Smooth muscle cell (in vitro differentiated cells): ENCODE results near the gene KCNJ10. TPM values are rescaled to one million over a fixed set of nuclear protein-coding genes. Genes with fewer than 3 reads are reported as not detected.

ENCODE experiments used
- DNase-seq: peaks from one replicate; lab custom pipeline; 2025; ENCODE audit not compliant: unreplicated experiment; lab: John Stamatoyannopoulos, UW
- H2AFZ ChIP-seq: fragments of 200-600 bp; sonication (generic); 2 replicates; pipeline ENCODE4 v1.6.0; 2016; ENCODE audit warnings: antibody characterized with exemption, low read depth, mild to moderate bottlenecking
- H3F3A ChIP-seq: fragments of 200-600 bp; sonication (generic); 2 replicates; pipeline ENCODE4 v1.6.0; 2017; ENCODE audit warnings: antibody characterized with exemption, low read depth
- H3K27ac ChIP-seq: fragments of 200-600 bp; sonication (generic); 2 replicates; pipeline ENCODE4 v1.5.1; 2016; ENCODE audit warnings: low read depth, mild to moderate bottlenecking
- H3K27me3 ChIP-seq: fragments of 200-600 bp; sonication (generic); 2 replicates; pipeline ENCODE4 v1.6.1; 2016; ENCODE audit warnings: low read depth, mild to moderate bottlenecking
- H3K36me3 ChIP-seq: fragments of 200-600 bp; sonication (generic); 2 replicates; pipeline ENCODE4 v1.5.1; 2016; ENCODE audit warnings: low read depth
- H3K4me1 ChIP-seq: fragments of 200-600 bp; sonication (generic); 2 replicates; pipeline ENCODE4 v1.5.1; 2016; ENCODE audit warnings: low read depth
- H3K4me2 ChIP-seq: fragments of 200-600 bp; sonication (generic); 2 replicates; pipeline ENCODE4 v1.6.0; 2016; ENCODE audit warnings: mild to moderate bottlenecking
- H3K4me3 ChIP-seq: fragments of 200-600 bp; sonication (generic); 2 replicates; pipeline ENCODE4 v1.5.1; 2016; ENCODE audit warnings: mild to moderate bottlenecking
- H3K79me2 ChIP-seq: fragments of 200-600 bp; sonication (generic); 2 replicates; pipeline ENCODE4 v1.6.0; 2016; ENCODE audit warnings: low read depth, mild to moderate bottlenecking
- H3K9ac ChIP-seq: fragments of 200-600 bp; sonication (generic); 2 replicates; pipeline ENCODE4 v1.6.0; 2016; ENCODE audit warnings: low read depth
- H3K9me3 ChIP-seq: fragments of 200-600 bp; sonication (generic); replicated peaks from 2 replicates; pipeline ENCODE4 v1.5.1; 2016; ENCODE audit warnings: low read depth
- H4K20me1 ChIP-seq: fragments of 200-600 bp; sonication (generic); 2 replicates; pipeline ENCODE4 v1.6.0; 2016; ENCODE audit warnings: low read depth
- WGBS: methylation state at CpG from one replicate; pipeline ENCODE4 v1.1.7; 2016; ENCODE audit warnings: low lambda C conversion rate; 5-methylcytosine and 5-hydroxymethylcytosine counted together
- polyA plus RNA-seq: library from polyadenylated mRNA; unstranded; fragments of >200 nt; fragmentation: Nextera tagmentation; extraction: Ambion mirVana; gene quantifications from 2 replicates; pipeline ENCODE4 v1.2.1, GENCODE V29; 2016
- total RNA-seq: library from RNA; depleted of rRNA; stranded (reverse); fragments of >200 nt; gene quantifications from 2 replicates; pipeline ENCODE4 v1.2.3, GENCODE V29; 2014
- TF ChIP-seq, protein P1 (sequence below): fragments of 200-600 bp; sonication (generic); IDR thresholded peaks from 2 replicates; pipeline ENCODE4 v1.5.1; 2017; ENCODE audit warnings: borderline replicate concordance, mild to moderate bottlenecking, antibody characterized with exemption; ENCODE audit not compliant: insufficient read depth, poor library complexity, severe bottlenecking

KCNJ10 gene
- total and polyA plus RNA-seq, 2 experiments from 2014 or later, result not detected

DNA sequence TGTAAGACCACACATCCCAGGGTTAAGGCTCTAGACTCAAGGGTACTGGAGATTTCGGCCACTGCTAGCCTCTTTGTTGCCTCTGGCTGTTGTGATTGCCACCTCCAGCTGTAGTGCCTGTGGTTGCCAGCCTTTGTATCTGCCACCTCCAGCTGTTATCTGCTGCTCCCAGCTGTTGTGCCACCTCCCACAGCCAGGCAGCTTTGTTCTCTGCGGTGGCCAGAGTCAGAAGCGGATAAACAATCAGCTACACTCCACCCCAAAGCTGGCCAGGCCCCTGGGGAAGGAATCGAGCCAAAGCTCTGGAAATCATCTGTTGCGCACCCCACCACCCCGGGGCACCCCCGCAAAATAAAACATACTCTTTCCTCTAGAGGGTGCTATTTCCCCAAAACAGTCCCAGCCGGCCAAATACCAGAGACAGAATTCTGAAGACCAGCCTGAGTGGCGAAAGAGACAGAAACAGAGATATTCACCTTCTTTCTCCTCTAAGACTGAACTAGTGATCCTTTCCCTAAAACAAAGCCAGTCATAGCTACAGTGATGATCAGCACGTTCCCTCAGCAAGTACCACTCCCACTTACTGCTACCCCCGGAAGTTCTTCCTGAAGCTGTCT is 23.4 kb downstream of the KCNJ10 start:
- H3K9ac ChIP-seq, result no peak overlapping the region
- no peaks in the 10 kb centered on the region for H3K9me3 ChIP-seq
- TF ChIP-seq, protein P1, sequence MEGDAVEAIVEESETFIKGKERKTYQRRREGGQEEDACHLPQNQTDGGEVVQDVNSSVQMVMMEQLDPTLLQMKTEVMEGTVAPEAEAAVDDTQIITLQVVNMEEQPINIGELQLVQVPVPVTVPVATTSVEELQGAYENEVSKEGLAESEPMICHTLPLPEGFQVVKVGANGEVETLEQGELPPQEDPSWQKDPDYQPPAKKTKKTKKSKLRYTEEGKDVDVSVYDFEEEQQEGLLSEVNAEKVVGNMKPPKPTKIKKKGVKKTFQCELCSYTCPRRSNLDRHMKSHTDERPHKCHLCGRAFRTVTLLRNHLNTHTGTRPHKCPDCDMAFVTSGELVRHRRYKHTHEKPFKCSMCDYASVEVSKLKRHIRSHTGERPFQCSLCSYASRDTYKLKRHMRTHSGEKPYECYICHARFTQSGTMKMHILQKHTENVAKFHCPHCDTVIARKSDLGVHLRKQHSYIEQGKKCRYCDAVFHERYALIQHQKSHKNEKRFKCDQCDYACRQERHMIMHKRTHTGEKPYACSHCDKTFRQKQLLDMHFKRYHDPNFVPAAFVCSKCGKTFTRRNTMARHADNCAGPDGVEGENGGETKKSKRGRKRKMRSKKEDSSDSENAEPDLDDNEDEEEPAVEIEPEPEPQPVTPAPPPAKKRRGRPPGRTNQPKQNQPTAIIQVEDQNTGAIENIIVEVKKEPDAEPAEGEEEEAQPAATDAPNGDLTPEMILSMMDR, result peak; percentile 64
- no peak for DNase-seq
- WGBS, result 15% methylated on average over 11 of the region's 11 CpGs
- H3K4me2 ChIP-seq, result peak overlapping the region; percentile 71
- no peaks in the 10 kb centered on the region for H3K79me2 ChIP-seq
- H2AFZ ChIP-seq, result no peak overlapping the region
- H3K4me3 ChIP-seq, result no peak overlapping the region
- H4K20me1 ChIP-seq, result no peaks in the 10 kb centered on the region
- no peaks in the 10 kb centered on the region for H3K36me3 ChIP-seq
- peaks cover 21% of the 10 kb centered on the region for H3K4me1 ChIP-seq
- H3K27ac ChIP-seq, result no peak overlapping the region
- no peaks in the 10 kb centered on the region for H3F3A ChIP-seq
- peaks cover 10% of the 10 kb centered on the region for H3K27me3 ChIP-seq

DNA sequence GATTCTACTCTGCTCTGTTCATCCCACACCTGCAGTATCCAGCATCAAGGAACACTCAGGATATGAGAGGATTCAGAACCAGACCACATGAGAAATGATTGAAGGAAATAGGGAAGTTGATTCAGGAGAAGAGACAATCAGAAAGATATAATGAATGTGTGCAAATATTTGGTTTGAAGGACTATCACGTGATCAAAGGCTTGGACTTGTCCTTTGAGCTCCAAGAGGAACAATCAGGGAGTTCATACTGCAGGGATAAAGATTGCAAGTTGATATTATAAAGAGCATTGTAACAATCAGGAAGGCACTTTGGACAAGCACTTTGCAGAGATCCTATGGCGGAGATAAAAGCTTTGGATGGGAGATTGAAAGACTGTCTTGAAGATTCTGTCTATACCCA is 24.3 kb downstream of the KCNJ10 start:
- Histone ChIP-seq H3K79me2 (no peaks in the 10 kb centered on the region), H3K9ac (no peak overlapping the region), H3K9me3 (no peaks in the 10 kb centered on the region), H2AFZ (no peak overlapping the region), H3K36me3 (no peaks in the 10 kb centered on the region), H3K4me1 (peaks cover 21% of the 10 kb centered on the region), H3K27me3 (peaks cover 10% of the 10 kb centered on the region), H3K27ac (no peak overlapping the region), H3K4me3 (no peak overlapping the region), H3K4me2 (no peak overlapping the region), H4K20me1 (no peaks in the 10 kb centered on the region), H3F3A (no peaks in the 10 kb centered on the region)
- WGBS, result 73% methylated on average over 2 of the region's 2 CpGs
- no peak for DNase-seq
- TF ChIP-seq, protein P1, result no peak

DNA sequence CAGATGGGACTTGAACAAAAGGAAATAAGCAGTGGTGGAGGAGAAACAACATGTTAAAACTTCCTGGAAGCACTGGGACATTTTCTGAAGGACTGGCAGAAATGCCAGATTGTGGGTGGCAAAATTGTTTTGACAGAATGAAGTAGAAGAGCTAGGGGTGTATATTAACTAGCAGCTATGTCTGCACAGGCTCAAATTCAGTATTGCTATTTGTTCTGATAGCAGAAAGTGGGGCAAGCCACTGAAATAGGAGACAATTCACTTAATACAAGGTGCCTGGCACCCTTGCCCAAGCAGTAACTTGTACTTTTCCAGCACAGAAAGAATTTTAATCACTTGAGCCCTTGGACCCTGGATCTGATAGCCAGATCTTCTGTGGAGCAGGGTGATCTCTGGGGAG is 26.4 kb downstream of the KCNJ10 start:
- Histone ChIP-seq H3K27me3 (peaks cover 10% of the 10 kb centered on the region), H3F3A (no peaks in the 10 kb centered on the region), H3K4me1 (peaks cover 15% of the 10 kb centered on the region), H3K9ac (no peak overlapping the region), H3K9me3 (no peaks in the 10 kb centered on the region), H3K27ac (no peak overlapping the region), H3K79me2 (no peaks in the 10 kb centered on the region), H2AFZ (no peak overlapping the region), H3K4me2 (no peak overlapping the region), H4K20me1 (no peaks in the 10 kb centered on the region), H3K4me3 (no peak overlapping the region), H3K36me3 (no peaks in the 10 kb centered on the region)
- no peak for DNase-seq
- TF ChIP-seq, protein P1, result no peak

DNA sequence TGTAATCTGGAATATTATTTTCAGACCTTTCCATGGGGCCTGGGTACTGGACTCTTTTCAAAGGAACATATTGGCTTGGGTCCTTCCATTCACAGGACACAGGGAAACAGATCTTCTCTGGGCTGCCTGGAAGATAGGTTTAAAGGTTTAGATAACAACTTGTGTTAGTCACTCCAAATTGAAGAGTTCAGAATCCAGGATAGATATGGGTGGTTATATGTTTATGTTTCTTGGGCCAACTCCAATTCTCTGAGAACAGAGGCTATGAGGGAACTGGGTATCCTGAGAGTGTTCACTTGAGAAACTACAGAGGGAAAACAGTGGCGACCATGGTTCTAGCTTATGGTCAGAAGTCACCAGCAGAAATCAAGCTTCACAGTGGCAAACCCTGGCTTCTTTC is 29.5 kb downstream of the KCNJ10 start:
- Histone ChIP-seq H3K79me2 (no peaks in the 10 kb centered on the region), H3K36me3 (no peaks in the 10 kb centered on the region), H3K27ac (no peak overlapping the region), H3K9me3 (no peaks in the 10 kb centered on the region), H3F3A (no peaks in the 10 kb centered on the region), H3K4me3 (no peak overlapping the region), H3K4me1 (no peaks in the 10 kb centered on the region), H3K4me2 (peak overlapping the region; percentile 17), H3K9ac (no peak overlapping the region), H4K20me1 (no peaks in the 10 kb centered on the region), H2AFZ (no peak overlapping the region), H3K27me3 (peaks cover 22% of the 10 kb centered on the region)
- DNase-seq, result no peak
- WGBS, result 54% methylated on average over 1 of the region's 1 CpG
- TF ChIP-seq, protein P1, result no peak
